SHP77 treated with DMSO at 0.1 percent for 48 hours (cell line): ENCODE data around the gene CDHR3.
A peak's percentile ranks its signal among the peaks of the same experiment; 100 is the strongest.
"Not testable (repeated sequence)": the region's sequence is repeated elsewhere in the genome, so short reads cannot be mapped to it uniquely, and the experiment has no call there.

ENCODE experiments used
- DNase-seq: peaks from one replicate; lab custom pipeline; 2025; lab: John Stamatoyannopoulos, UW

The CDHR3 gene

DNA sequence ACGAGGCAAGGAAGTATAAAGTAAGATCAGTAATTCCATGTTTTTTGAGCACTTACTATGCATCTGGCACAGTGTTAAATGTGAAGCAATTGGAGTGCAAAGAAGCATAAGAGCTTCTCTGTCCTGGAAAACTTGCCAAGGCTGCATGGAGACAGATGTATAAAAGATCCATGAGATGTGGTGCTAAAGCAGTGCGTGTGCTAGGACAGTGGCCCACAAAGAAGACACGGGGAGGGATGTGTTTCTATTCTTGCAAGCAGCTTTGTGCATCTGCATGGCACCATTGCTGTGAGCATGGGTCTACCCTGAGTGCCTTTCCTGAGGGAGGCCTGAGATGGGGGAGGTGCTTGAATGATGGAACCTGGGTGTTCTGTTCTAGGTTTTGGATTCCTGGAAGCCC, 5.1 kb upstream of the CDHR3 start:
- DNase-seq: no peak

DNA sequence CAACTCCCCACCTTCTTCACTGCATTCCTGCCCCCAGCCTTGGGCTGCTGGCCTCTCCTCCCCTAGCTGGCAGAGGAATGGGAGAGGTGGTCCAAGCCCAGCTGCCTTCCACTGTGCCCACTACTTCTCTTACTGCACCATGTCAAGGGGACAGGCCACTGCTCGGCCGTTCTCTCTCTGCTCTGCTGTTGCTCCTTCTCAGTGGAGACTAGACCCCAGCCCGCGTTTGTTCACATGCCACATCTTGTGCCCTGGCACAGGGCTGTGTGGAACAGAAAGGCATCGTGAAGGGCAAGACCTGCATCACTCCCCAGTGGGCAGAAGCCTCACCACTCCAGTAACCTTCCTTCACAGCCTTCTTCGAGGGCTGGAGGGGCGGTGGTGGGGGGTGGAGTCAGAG, 711 bp upstream of the CDHR3 start:
- DNase-seq: no peak

GRCh38 chr7:105971845-105972244, 8.8 kb downstream of the CDHR3 start:
- DNase-seq: no peak

DNA sequence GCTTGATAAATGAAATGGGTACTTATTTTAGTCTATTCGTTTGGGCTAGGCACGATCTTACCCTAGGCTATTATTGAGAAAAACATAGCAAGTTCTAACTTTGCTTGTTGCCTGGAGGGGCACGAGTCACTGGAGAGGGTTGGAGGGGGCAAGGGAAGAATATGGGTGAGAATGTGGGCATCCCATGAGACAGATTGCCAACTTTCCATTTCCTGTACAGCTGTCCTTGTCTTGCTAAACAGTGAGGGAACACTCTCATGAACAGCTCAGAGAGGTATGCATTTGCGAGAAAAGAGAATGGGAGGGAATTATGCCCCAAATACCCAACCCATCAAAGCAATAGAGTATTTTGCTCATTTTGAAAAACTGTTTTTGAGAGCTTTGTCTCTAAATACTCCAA, 9.2 kb downstream of the CDHR3 start:
- DNase-seq: no peak

DNA sequence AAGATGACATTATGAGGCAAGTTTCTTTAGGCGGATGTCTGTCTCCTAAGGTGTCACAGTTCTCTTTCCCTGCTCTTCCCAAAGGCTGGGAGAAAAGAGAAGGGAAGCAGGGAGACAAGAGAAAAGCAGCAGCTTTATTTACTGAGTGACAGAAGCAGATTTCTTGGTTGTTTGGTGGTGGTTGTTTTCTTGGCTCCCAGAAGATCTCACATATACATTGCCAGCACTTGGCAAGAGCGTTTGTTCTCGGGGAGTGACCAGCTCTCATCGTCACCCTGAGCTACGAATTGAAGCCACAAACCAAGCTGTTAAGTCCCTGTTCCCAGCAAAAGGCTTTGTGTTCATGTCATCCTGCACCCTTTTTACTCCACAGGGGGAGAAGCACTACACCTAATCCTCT, 11.4 kb downstream of the CDHR3 start:
- no peak for DNase-seq

DNA sequence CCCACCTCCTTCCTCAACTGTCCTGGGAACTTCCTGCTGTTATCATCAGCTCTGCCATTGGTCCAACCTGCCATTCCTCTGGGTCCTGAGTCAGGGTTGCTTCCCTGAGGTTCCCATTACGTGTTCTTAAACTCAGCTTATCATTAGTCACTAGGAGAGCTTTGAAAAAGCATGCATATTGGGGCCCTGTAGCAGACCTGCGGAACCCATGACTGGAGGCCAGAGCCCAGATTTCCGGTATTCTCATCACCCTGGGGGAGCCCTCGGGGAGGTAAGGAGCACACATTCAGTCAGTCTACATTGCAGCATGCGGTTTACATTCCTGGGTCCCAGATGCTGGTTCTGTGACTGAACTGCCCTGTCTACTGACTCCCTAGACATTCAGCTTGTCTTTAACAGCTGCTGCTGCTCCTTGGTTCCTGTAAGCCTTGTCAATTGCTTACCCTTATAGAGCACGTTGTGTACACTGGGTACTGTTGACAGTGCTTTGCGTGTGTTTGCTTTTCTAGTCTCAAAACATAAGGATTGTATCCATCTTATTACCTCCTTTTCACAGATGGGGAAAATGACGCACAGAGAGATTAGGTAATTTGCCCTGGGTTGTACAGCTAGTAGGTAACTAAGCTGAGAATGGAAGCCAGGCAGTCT, 12.8 kb downstream of the CDHR3 start:
- peak; percentile 50 for DNase-seq

DNA sequence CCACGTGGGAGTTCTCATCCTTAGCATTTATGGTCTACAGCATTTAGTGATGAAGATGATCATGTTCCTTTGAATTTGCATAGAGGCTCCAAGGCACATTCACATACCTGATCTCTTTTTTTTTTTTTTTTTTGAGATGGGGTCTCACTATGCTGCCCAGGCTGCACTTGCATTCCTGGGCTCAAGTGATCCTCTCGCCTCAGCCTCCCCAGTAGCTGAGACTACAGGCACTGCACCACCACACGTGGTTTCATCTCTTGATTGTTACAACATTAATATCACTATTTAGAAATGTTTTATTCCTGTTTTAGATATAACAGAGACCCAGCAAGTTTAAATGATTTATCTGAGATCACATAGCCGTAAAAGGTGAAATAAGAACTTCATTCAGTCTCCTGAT, 13.8 kb downstream of the CDHR3 start:
- DNase-seq: no peak

- no peak for DNase-seq
Observed at GRCh38 chr7:105978035-105978434, 15.0 kb downstream of the CDHR3 start.

GRCh38 chr7:105978974-105979373, 15.9 kb downstream of the CDHR3 start:
- no peak for DNase-seq

DNA sequence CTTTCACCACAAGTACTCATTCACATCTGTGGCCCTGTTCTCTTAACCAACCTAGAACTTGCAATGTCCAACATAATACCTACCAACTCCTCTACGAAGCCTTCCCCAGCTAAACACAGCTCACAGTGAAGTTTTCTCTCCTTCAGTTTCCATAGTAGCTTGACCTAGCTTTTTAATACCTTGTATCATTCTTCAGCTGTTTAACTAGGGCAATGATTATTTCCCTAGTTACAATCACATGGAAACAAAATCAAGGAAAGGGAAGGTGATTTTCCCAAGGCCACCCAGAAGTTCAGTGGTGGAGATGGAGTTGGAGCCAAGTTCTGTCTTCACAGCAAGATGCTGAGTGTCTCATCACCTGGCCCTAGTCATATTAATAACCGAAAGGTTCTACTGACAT, 16.3 kb downstream of the CDHR3 start:
- no peak for DNase-seq

GRCh38 chr7:105980645-105981396, 17.8 kb downstream of the CDHR3 start:
- DNase-seq: no peak

GRCh38 chr7:105982388-105982787, 19.3 kb downstream of the CDHR3 start:
- DNase-seq: no peak

DNA sequence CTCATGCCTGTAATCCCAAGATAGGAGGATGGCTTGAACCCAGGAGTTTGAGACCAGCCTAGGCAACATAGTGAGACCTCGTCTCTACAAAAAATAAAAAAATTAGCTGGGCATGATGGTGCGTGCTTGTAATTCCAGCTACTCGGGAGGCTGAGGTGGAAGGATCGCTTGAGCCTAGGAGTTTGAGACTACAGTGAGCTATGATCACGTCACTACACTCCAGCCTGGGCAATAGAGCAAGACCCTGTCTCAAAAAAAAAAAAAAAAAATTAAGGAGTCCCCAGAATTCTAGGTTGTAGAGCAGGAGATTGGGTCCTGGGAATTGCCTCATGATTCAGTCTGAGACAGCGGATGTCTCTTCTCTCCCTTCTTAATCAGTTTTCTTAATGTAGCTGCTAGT, 21.7 kb downstream of the CDHR3 start:
- not testable (repeated sequence) for DNase-seq

DNA sequence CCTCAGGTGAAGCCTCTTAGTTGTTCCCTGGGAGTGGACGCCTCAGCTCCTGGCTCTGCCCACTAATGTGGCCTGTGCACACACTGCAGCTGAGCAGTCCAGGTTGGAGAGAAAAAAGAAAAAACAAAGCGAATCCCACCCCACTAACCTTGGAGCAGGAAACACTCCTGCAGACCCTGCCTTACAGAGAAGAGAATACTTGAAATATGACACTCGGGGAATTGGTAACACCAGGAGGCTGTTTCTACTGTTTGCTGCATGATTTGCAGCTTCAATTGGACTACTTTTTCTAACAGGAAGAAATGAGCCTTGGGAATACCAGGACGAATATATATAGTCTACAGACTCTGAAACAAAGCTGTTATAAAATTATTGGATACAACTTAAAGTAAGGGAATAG, 22.2 kb downstream of the CDHR3 start:
- no peak for DNase-seq

- no peak for DNase-seq
Observed at GRCh38 chr7:105985672-105986215, 22.7 kb downstream of the CDHR3 start.

- DNase-seq: no peak
Observed at GRCh38 chr7:105987046-105987445, 24.0 kb downstream of the CDHR3 start.

DNA sequence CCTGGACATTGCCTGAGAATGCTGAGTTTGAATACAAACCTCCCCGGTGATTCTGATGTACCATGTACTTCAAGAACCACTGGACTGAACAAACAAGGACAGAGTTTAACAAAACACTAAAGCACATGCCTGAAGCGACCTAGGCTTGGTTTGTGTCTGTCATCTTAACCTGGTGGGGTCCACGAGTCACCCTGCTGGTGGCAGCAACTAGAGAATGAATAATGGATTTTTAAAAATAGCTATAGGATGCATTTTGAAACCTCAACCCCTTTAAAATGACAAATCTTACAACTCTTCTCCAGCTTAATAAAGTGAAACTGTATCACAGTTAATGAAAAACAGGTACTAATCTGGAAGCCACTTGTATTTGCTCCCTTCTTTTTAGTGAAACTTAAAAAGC, 25.2 kb downstream of the CDHR3 start:
- no peak for DNase-seq

DNA sequence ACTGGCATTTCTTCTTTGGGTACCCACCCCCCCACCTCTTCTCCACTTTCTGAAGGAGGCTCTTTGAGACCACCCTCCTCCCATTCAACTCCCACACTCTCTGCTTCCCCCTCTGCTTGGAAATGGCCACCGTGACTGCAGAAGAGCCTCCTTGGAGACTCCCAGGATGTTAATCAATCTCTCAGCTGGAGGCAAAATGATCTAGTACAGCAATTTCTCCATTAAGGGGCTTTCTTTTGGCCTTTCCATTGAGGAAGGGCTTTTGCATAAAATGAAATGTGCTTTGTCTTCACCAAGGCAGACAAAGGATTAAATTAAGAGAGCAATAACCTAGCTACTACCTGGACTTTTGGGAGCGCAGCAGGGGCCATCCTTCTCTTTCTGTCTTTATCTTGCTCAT, 26.1 kb downstream of the CDHR3 start:
- DNase-seq: no peak

- no peak for DNase-seq
Observed at GRCh38 chr7:105989686-105990085, 26.6 kb downstream of the CDHR3 start.

DNA sequence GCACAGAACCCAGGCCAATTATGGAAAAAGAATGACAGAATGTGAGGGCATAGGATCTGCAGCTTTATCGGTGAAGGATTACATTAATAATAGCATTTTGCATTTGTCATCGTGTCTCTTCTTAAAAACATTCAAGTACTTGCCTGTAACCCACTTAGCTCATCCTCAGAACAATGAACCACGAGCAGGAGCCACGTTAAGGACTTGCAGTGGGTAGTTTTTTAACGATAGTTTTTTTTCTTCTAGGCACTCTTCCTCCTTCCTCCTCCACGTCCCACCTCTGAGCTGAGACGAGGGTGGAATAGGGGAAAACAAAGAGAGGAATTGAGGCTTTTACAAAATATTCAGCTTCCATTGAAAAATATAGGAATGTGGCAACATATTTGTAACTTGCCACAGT, 27.1 kb downstream of the CDHR3 start:
- DNase-seq: no peak

DNA sequence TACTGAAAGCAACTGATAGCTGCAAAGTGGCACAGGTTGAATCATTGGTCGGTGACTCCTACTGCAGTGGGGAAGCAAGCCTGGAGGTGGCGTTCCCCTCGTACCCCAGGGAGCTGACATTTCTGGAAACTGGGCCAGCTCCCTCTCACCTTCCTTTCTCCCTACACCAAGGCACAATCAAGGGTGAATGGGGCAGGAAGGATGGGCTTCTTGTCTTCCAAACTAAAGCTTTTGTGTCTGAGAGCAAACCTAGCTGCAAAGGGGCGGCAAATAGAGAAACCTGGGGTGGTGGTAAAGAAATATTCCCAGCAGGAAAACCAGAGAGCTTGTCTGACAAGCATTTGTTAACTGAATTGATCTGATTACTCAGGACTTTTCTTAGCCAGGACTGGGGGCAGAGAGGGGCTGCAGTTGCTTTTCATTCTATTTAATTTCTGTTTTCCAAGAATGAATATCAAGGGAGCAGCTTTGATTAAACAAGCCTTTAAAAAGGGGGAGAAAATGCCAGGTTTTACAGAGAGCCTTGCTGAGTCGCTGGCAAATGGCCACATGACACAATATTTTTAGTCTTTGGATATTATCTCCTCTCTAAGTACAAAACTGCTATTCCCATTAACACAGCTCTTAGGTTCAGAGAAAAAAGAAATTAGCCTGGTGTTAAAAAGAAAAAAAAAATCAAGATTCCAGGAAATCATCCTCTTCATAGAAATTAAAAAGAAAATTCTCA, 27.8 kb downstream of the CDHR3 start:
- no peak for DNase-seq

GRCh38 chr7:105992905-105993304, 29.8 kb downstream of the CDHR3 start:
- DNase-seq: no peak
